GM21723 (cell line): Measurements from ENCODE around the gene GM2A.
"Not testable (repeated sequence)": the region's sequence is repeated elsewhere in the genome, so short reads cannot be mapped to it uniquely, and the experiment has no call there.

Source experiments
- ATAC-seq: cut with Tn5 transposase; IDR thresholded peaks from one replicate; pipeline ENCODE4 v1.9.1; 2021; ENCODE audit warnings: mild to moderate bottlenecking, moderate library complexity; ENCODE audit not compliant: unreplicated experiment

Gene GM2A

GRCh38 chr5:151284392-151284967, 31.5 kb downstream of the GM2A start:
- no peak for ATAC-seq

GRCh38 chr5:151285683-151286082, 32.7 kb downstream of the GM2A start:
- no peak for ATAC-seq

GRCh38 chr5:151286246-151286645, 33.3 kb downstream of the GM2A start:
- ATAC-seq: no peak

GRCh38 chr5:151288180-151288579, 35.2 kb downstream of the GM2A start:
- peak; percentile 73 for ATAC-seq

GRCh38 chr5:151293624-151294023, 40.6 kb downstream of the GM2A start:
- no peak for ATAC-seq

- ATAC-seq: no peak
Observed at GRCh38 chr5:151295138-151295537, 42.2 kb downstream of the GM2A start.

GRCh38 chr5:151295791-151296477, 42.9 kb downstream of the GM2A start:
- no peak for ATAC-seq

- no peak for ATAC-seq
Observed at GRCh38 chr5:151296478-151296830, 43.5 kb downstream of the GM2A start.

- no peak for ATAC-seq
Observed at GRCh38 chr5:151296974-151297373, 44.0 kb downstream of the GM2A start.

GRCh38 chr5:151298063-151298855, 45.3 kb downstream of the GM2A start:
- ATAC-seq: peak; percentile 71

GRCh38 chr5:151303666-151304065, 50.7 kb downstream of the GM2A start, which contains the start of gene SLC36A3:
Gene SLC36A3 (minus strand): TSS chr5:151303766. CDS start chr5:151303354, 412 bp downstream.
- no peak for ATAC-seq

GRCh38 chr5:151309266-151309665, 56.3 kb downstream of the GM2A start:
- ATAC-seq: not testable (repeated sequence)

GRCh38 chr5:151309821-151310220, 56.8 kb downstream of the GM2A start:
- not testable (repeated sequence) for ATAC-seq

GRCh38 chr5:151310932-151311331, 57.9 kb downstream of the GM2A start:
- ATAC-seq: no peak

- ATAC-seq: no peak
Observed at GRCh38 chr5:151312756-151313324, 59.9 kb downstream of the GM2A start.

GRCh38 chr5:151313357-151313756, 60.4 kb downstream of the GM2A start:
- no peak for ATAC-seq

GRCh38 chr5:151315998-151316597, 63.1 kb downstream of the GM2A start:
- peak; percentile 79 for ATAC-seq

- ATAC-seq: no peak
Observed at GRCh38 chr5:151317871-151318270, 64.9 kb downstream of the GM2A start.

- peak; percentile 67 for ATAC-seq
Observed at GRCh38 chr5:151318850-151319732, 66.1 kb downstream of the GM2A start.
